DMS153 treated with DMSO at 0.1 percent for 48 hours (cell line): Measurements from ENCODE around the gene MSRB2.
A peak's percentile ranks its signal among the peaks of the same experiment; 100 is the strongest.
"Not testable (repeated sequence)": the region's sequence is repeated elsewhere in the genome, so short reads cannot be mapped to it uniquely, and the experiment has no call there.

ENCODE experiments used
- DNase-seq: peaks from one replicate; lab custom pipeline; 2025; ENCODE audit not compliant: unreplicated experiment; lab: John Stamatoyannopoulos, UW

The MSRB2 gene

DNA sequence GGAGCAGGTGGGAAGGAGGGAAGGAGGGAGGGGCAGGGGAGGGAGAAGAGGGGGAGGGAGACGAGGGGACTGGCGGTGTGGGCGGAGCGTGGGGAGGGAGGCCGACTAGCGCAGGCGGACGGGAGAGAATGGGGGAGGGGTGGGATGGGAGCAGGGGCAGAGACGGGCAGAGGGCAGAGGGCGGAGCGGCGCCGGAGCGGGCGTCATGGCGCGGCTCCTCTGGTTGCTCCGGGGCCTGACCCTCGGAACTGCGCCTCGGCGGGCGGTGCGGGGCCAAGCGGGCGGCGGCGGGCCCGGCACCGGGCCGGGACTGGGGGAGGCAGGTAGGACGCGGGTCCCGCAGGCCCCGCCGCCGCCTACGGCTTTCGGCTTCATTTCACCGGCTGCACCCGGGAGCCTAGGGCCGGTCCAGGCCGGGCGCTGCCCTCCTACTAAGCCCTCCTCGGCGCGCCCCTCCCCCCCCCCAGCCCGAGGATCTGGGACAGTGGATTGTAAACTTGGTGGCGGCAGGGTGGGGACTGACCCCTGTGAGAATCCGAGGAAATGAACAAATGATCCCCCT, at the start of gene MSRB2:
Gene MSRB2 (plus strand): TSS at position 176 of the 562 bp plus-strand sequence. CDS start 30 bp downstream, at position 206.
- DNase-seq, result peak; percentile 59

DNA sequence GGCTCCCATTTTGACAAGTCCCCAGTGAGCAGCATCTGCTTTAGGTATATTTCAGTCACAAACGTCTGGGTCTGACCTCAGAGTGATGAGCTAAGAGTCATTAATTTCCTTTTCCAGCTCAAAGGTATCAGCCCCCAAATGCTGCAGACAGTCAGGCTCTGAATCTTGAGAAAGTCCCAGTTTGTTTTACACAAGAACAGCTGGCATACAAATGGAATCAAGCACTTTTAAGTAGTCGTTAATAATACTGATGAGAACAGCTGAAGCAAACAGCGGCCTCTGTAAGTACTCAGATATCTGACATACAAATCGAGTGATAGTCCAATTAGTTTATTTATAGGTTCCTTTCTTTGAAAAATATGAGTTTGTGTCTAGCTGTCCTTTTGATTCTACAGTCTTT, 49.4 kb upstream of the MSRB2 start:
- DNase-seq, result no peak

GRCh38 chr10:23047201-23048050, 48.0 kb upstream of the MSRB2 start:
- no peak for DNase-seq

DNA sequence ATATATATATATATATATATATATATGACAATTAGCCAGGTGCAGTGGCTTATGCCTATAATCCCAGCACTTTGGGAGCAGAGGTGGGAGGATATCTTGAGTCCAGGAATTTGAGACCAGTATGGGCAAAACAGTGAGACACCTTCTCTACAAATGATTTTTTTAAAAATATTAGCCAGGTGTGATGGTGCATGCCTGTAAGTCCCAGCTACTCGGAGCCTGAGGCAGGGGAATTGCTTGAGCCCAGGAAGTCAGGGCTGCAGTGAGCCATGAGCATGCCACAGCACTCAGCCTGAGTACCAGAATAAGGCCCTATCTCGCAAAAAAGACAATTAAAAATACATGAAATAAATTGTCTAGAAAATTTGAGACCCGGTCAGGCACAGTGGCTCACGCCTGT, 47.2 kb upstream of the MSRB2 start:
- DNase-seq, result no peak

- no peak for DNase-seq
Measured at GRCh38 chr10:23051278-23051677, 44.1 kb upstream of the MSRB2 start.

GRCh38 chr10:23051855-23052331, 43.5 kb upstream of the MSRB2 start:
- DNase-seq, result no peak

GRCh38 chr10:23053036-23053435, 42.3 kb upstream of the MSRB2 start:
- DNase-seq, result no peak

DNA sequence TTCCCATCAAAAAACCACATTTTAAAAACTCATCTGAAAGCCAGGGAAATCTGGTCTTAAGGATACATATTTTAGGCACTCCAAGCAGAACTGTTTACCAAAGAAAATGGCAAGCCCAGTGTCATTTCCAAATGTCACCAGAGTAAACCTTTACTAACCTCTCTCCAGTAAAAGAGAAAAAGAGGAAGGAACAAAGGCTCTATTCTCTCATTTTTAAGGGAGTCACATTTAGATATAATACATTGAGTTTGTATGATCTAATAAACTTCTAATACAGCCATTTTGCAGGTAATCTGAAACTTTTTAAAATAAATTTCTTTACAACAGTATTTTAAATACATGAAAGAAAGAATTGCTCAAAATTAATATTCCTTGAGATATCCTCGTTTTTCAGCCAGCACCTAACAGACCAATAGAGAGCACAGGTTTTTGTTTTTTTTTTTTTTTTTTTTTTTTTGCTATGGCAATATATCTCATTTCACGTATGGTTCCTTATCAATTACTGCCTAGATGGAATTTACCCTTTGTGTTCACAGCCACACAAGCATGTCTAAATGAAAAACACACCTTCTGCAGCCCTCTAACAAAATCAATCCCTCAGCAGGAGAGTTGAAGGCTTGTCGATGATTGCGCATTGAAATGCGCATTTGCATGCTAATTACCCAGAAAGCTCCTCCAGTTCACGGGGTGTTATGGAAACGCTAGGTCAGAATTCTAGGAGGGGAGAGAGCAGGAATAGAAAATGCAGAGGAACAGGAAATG, 39.8 kb upstream of the MSRB2 start:
- DNase-seq, result no peak

DNA sequence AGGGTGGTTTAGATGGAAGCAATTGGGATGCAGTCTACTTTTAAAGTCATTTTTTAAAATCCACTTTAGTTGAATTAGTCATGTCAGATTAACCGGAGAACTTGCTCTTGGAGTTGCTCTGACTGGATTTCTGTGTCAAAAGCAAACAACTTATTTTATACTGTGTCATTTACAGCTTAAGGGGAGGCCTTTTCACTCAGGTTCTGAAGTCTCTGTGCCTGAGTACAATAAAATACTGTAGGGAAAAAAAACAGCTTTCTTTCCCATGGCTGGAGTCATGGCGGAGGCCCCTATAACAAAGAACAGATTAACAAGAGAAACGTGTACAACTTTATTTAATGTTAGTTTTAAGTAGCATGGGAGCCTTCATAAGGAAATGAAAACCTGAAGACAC, 39.2 kb upstream of the MSRB2 start:
- DNase-seq, result no peak

DNA sequence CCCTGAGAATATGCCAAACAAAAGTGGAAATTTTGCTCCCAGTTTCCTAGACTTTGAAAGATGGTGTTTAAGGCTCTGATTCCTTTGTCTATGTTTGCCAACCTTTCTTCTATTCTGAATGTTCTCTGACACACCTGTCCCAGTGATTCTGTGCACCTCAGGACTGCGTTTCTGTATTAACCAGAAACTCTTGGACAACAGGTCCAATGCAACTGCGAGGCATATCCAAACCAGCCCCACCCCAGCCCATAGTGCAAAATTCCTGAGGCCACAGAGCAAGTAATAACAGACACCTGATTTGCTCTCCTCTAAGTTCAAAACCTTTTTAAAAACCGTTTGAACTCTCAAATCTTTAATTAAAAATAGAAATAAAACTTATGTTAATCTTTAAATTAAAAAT, 37.0 kb upstream of the MSRB2 start:
- DNase-seq, result no peak

DNA sequence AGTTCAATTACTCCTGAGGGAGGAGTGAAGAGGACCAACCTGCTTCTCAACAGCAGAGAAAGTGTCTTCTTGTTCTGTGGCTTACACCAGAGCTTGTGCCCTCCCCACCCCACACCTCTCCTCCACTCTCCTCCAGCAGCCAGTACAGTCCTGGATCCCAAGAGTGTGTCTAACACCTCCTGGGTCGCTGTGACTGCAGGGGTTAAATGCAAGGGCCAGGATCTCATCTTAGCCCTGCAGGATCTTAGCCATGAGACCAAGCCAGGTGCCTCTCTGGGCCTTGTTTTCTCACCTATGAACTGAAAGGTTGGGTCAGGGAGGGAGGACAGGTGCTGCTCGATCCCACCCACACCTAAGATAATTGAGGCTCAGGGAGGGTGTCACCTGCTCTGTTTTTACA, 34.5 kb upstream of the MSRB2 start:
- DNase-seq, result no peak

GRCh38 chr10:23063045-23063972, 32.1 kb upstream of the MSRB2 start:
- no peak for DNase-seq

- DNase-seq, result no peak
Measured at GRCh38 chr10:23063973-23064812, 31.2 kb upstream of the MSRB2 start.

- not testable (repeated sequence) for DNase-seq
Measured at GRCh38 chr10:23064813-23065114, 30.6 kb upstream of the MSRB2 start.

- DNase-seq, result no peak
Measured at GRCh38 chr10:23065181-23065948, 30.0 kb upstream of the MSRB2 start.

- DNase-seq, result no peak
Measured at GRCh38 chr10:23067337-23067736, 28.0 kb upstream of the MSRB2 start.

DNA sequence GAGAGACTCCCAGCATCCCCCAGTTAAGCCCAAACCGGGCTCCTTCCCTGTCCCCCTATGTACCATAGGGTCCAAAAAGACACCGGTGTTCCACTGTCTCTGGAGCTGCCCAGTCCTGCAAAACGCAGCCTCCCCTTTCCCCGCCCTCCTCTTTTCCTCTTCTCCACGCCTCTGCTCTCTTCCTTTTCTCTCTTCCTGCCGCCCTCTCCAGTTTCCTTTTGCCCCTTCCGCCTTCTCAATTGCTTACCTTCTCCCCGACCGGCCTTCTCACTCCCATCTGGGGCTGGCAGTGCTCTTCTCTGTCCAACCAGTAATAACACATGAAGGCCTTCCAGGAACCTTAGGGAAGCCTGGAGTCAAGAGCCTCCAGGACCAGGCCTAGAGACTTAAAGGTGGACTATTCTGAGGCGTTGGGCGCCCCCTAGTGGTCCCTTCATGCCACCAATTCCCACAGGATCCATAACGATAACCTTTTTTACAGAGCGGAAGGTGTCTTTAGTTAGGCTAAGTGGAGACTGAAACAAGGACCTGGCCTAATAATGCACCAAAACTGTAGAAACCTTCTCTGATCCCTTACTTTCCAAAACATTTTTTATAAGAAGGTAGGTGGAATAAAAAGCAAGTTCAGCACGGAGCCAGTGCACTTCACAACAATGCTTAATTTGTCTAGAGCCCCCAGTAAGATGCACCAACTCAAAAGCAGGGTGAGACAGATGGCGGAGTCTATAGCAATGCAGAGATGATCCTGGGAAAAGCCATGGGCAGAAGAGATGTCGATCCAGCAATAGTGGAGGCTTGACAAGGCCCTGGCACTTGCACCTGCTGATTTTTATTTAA, 27.2 kb upstream of the MSRB2 start:
- DNase-seq, result peak; percentile 28

DNA sequence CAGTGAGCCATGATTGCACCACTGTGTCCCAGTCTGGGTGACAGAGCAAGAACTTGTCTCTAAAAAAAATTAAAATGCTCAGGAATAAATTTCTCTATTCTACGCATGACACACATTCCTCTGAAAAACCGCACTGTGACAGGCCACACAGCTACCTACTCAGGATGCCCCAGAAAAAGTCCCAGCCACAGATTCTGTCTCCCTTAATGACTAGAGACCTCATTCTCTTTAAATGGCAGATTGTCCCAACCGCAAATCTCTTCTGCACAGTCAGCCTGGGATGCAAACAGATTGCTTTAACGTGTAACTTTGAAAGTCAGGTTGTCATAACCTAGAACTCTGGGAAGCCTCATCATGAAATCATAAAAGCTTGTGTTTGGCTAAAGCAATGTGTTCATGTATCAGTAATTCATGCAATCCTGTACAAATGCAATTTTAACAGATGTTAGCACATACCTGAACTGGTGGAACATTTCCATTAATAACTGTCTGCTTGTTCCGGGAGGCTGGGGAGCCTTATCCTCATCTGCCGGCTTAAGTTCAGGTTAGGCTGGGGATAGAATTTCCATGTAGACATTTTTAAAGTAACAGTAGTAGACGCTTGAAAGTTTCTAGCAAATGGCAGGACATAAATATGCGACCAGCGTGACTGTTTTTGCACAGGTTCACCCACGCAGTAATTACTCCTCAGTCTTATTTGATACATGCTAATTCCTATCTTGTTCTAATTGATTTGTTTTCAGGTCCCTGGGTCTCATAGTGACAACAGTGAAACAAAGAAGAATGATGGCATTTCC, 26.2 kb upstream of the MSRB2 start:
- no peak for DNase-seq
